HG03103 (cell line): Measurements from ENCODE around the gene NUDT2.
"Not testable (repeated sequence)": the region's sequence is repeated elsewhere in the genome, so short reads cannot be mapped to it uniquely, and the experiment has no call there.

ENCODE experiments used
- ATAC-seq: cut with Tn5 transposase; IDR thresholded peaks from one replicate; pipeline ENCODE4 v1.9.1; 2021; ENCODE audit warnings: low read depth; ENCODE audit not compliant: unreplicated experiment

NUDT2 gene

GRCh38 chr9:34328987-34329832, at the start of gene NUDT2, which contains the start of gene KIF24:
TSS of gene NUDT2 (plus strand) at chr9:34329569. CDS start at chr9:34339040, 9,471 bp downstream.
TSS of gene KIF24 (minus strand) at chr9:34329268. CDS start at chr9:34311346, 17,922 bp downstream.
- peak; percentile 91 for ATAC-seq

DNA sequence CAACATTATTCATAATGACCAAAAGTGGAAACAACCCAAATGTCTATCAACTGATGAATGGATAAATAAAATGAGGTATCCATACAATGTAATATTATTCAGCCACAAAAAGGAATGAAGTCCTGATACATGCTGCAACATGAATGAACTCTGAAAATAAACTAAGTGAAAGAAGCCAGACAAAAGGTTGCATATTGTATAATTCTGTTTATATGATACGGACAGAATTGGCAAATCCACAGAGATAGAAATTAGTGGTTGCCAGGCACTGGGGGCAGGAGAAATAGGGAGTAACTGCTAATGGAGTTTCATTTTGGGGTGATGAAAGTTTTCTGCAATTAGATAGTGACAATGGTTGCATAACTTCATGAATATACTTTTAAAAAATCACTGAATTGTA, 47.3 kb upstream of the NUDT2 start:
- ATAC-seq = no peak

- ATAC-seq = no peak
These were observed 40.2 kb upstream of the NUDT2 start for GRCh38 chr9:34289159-34289558.

DNA sequence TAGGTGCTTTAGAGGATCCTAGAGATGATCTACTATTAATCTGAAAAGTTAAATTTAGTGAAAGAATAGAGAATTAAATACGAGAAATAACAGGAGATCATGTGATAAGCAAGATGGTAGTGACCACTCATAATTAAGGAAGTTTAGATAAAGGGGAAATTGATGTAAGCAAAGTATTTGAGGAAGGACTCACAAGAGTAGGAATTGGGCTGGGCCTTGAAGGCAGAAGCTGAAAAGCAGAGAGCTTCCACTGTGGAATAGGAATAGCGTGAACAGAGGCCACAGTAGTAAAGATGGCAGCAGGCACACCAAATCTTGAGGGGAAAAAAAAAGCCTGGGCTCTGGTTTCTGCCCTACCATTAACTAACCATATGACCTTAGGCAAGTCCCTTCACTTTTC, 38.3 kb upstream of the NUDT2 start:
- no peak for ATAC-seq

GRCh38 chr9:34291423-34291822, 37.9 kb upstream of the NUDT2 start:
- no peak for ATAC-seq

DNA sequence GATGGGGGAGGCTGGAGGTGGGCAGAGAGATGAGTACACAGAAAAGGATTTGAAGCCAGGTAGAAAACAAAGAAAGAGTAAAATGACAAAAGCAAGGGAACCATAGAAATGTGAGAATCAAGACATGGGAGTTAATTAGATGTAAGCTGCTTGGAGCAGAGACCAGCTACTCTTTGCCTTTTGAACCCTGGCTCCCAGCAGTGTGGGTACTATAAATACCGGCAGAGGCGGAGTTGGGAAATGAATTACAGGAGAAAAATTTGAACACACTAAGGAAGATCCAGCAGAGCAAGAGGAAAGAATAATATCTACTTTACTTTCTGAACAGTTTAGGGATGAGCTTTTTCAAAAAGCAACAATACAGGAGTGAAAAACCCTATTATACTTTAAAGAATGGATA, 36.8 kb upstream of the NUDT2 start:
- ATAC-seq = no peak

DNA sequence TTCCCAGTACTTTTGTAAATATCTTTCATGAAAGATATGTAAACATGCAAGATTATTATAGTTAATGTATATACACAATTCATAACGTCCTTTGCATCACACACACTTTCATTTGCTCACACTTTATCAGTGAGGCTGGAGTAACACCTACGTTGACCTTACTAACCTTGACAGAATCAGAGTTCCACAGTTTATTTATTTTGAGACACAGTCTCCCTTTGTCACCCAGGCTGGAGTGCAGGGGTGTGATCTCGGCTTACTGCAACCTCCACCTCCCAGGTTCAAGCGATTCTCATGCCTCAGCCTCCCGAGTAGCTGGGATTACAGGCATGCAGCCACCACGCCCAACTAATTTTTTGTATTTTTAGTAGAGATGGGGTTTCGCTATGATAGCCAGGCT, 28.3 kb upstream of the NUDT2 start:
- not testable (repeated sequence) for ATAC-seq

DNA sequence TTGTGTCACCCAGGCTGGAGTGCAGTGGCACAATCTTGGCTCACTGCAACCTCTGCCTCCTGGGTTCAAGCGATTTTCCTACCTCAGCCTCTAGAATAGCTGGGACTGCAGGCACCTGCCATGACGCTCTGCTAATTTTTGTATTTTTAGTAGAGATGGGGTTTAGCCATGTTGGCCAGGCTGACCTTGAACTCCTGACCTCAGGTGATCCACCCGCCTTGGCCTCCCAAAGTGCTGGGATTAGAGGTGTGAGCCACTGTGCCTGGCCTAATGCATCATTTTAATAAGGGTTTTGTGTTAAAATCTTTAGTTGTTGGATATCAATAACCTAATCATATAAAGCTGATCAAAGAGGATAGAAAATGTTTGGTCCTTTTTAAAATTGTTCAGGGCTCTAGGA, 21.1 kb upstream of the NUDT2 start:
- not testable (repeated sequence) for ATAC-seq

- no peak for ATAC-seq
These were observed 19.2 kb upstream of the NUDT2 start for GRCh38 chr9:34310215-34310614.

GRCh38 chr9:34311499-34312185, 17.7 kb upstream of the NUDT2 start:
- ATAC-seq = no peak

GRCh38 chr9:34317436-34317835, 11.9 kb upstream of the NUDT2 start:
- no peak for ATAC-seq

- ATAC-seq = no peak
These were observed 11.1 kb upstream of the NUDT2 start for GRCh38 chr9:34318163-34318790.

GRCh38 chr9:34321451-34321850, 7.9 kb upstream of the NUDT2 start:
- no peak for ATAC-seq

DNA sequence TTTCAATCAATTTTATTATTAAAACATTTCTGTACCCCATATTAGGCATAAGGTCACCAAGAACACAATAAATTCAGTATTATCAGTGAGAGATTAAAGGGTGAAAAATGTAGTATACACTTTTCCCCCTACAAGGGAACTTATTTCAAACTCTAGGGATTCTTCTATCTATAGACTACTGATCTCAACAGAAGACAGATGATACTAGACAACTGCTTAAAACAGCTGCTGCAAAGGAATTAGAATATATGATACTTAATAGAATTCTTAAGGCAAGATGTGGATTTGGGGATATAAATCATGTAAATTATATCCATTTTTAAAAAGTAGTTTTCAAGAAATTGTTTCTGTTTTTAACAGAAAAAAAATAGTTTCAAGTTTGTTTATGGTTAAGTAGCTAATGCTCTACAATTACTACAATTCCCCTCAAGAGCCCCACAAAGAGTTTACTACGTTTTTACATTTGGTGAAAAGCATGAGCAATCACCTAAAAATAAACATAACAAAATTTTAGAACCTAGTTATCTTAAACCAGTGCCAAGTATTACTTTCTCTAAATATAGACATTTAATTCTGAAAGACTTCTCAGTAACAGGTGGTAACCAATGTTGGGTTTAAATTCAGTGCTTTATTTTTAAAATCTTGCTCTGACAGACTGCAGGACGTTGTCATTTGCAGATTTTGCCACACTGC, 6.3 kb upstream of the NUDT2 start:
- no peak for ATAC-seq

- ATAC-seq = no peak
These were observed 2.7 kb upstream of the NUDT2 start for GRCh38 chr9:34326690-34327089.

DNA sequence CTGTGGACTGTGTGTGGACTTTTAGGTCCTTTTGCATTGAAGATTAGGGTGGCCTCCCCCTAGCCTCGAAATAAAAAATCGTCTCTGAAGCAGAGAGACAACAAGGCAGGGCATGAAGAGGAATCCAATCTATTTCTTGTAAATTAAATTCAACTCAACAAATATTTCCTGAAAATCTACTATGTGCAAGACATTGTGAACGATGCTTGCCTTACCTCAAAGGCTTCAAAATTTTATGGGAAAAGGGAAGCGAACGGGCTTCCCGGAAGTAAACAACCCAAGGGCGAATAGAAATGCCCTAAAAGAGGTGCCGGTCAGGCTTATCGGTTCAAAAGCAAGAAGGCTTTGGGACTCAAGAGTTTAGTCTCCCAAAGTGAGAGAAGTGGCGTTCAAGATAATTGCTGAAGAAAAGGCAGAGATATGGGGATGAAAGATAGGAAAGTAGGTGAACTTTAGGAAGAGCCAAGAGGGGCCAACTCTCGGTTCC, 826 bp upstream of the NUDT2 start:
- no peak for ATAC-seq

DNA sequence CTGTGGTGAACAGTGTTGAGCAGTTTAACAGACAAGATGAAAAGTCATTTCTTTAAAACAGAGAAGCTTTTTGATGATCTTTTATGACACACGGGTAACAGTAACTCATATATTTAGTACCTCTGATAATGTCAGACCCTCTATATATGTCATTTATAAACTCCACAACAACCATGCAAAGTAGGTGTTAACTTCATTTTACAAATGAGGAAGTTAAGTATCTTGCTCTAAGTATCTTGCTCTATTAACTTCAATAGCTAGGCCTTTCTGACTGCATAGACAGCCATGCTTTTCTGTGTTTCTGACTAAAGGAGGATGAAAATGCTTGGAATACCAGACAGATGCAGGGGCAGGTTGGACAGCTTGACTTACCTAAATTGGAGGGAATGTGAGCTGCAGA, 1.8 kb downstream of the NUDT2 start:
- ATAC-seq = no peak

- ATAC-seq = no peak
These were observed 3.0 kb downstream of the NUDT2 start for GRCh38 chr9:34332076-34332964.

- no peak for ATAC-seq
These were observed 4.5 kb downstream of the NUDT2 start for GRCh38 chr9:34333836-34334235.
